Stimulated activated CD4-positive, alpha-beta T cell treated with anti-CD3 and anti-CD28 coated beads, TNF-alpha, amount 100 ng/mL, for 24 hours (primary cell): ENCODE results near the gene PPP1R26.

Source experiments
- DNase-seq, 3 experiments: peaks; one replicate each; pipeline ENCODE4 v3.0.0-alpha.2; 2020; ENCODE audit warnings: low read depth in 3 of 3

PPP1R26 gene

GRCh38 chr9:135489188-135489906, 9.8 kb downstream of the PPP1R26 start:
- no peak for DNase-seq

GRCh38 chr9:135490166-135490870, 10.7 kb downstream of the PPP1R26 start:
- no peak for DNase-seq

GRCh38 chr9:135490980-135491464, 11.4 kb downstream of the PPP1R26 start:
- no peak for DNase-seq

- DNase-seq = no peak
Measured at GRCh38 chr9:135491764-135492163, 12.2 kb downstream of the PPP1R26 start.

GRCh38 chr9:135492886-135493669, 13.5 kb downstream of the PPP1R26 start:
- no peak for DNase-seq

- DNase-seq = no peak
Measured at GRCh38 chr9:135494791-135495559, 15.4 kb downstream of the PPP1R26 start.

GRCh38 chr9:135498381-135499126, 19.0 kb downstream of the PPP1R26 start:
- DNase-seq = no peak

- DNase-seq = peak; percentile 77 to 87 (median 85)
Measured at GRCh38 chr9:135499326-135500070, 19.9 kb downstream of the PPP1R26 start.

- no peak for DNase-seq
Measured at GRCh38 chr9:135500071-135500524, 20.5 kb downstream of the PPP1R26 start.

- peak; percentile 71 to 78 (median 77) for DNase-seq
Measured at GRCh38 chr9:135500525-135501260, 21.1 kb downstream of the PPP1R26 start, which contains the start of gene MRPS2. MRPS2 (plus strand) TSS chr9:135500682; CDS start chr9:135500711, 29 bp downstream.

GRCh38 chr9:135501261-135502167, 21.9 kb downstream of the PPP1R26 start:
- no peak for DNase-seq

GRCh38 chr9:135502168-135502872, 22.7 kb downstream of the PPP1R26 start:
- no peak for DNase-seq

GRCh38 chr9:135502873-135503321, 23.3 kb downstream of the PPP1R26 start:
- DNase-seq = no peak

GRCh38 chr9:135503371-135504261, 24.0 kb downstream of the PPP1R26 start:
- no peak for DNase-seq

GRCh38 chr9:135504262-135505243, 25.0 kb downstream of the PPP1R26 start:
- peak; percentile 36 to 56 (median 42) for DNase-seq
